HUES6 (cell line): Measurements from ENCODE around the gene MPP2.

Source experiments
- H3K27ac ChIP-seq: 2 replicates; pipeline ENCODE4 v1.7.0; 2013; ENCODE audit warnings: low read depth, mild to moderate bottlenecking, low read length, inconsistent platforms
- H3K27me3 ChIP-seq: 2 replicates; pipeline ENCODE4 v1.6.1; 2013; ENCODE audit warnings: low read length; ENCODE audit not compliant: control insufficient read depth, insufficient read depth
- H3K36me3 ChIP-seq: 2 replicates; pipeline ENCODE4 v1.6.1; 2013; ENCODE audit warnings: low read length; ENCODE audit not compliant: control insufficient read depth, insufficient read depth
- H3K4me1 ChIP-seq: 2 replicates; pipeline ENCODE4 v1.6.1; 2013; ENCODE audit warnings: low read length; ENCODE audit not compliant: control insufficient read depth, insufficient read depth
- H3K4me3 ChIP-seq: 2 replicates; pipeline ENCODE4 v1.5.1; 2013; ENCODE audit warnings: low read depth, low read length
- H3K9ac ChIP-seq: one replicate; pipeline ENCODE4 v1.6.1; 2013; ENCODE audit warnings: mild to moderate bottlenecking, low read length
- H3K9me3 ChIP-seq: 2 replicates; pipeline ENCODE4 v1.6.1; 2013; ENCODE audit warnings: low read depth, low read length; ENCODE audit not compliant: control insufficient read depth, insufficient read depth

MPP2 gene

DNA sequence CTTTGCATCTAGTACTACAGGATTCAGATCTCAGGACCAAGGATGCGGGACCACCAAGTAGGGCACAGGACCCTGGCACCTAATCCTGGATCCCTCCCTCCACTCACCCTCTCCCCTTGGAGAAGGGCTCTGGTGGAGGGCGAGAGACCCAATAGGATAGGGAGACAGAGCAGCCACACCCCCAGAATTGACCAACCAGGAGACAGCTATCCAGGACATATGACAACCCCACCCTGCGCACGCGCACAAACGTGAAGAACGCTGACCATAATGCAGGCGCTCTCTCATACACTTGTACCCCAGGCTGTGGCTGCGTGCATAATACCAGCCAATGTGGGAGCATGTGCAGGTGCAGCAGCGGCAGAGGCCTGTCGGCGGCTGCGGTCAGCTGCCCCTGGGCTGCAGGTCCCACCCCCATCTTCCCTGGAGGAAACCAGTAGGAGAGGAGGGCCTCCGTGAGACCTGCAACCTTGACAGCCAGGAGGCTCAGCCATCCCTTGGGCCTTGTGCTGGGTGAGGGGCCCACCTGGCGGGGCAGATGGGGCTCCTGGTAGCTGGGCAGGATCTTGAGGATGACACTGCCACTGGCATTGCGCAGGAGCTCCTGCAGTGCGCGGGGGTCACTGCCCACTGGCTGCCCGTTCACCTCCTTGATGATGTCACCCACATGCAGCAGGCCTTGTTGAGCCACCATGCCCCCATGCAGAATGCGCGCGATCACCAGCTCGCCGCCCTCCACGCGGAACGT is 25.4 kb downstream of the MPP2 start:
- H3K9me3 ChIP-seq: no peaks in the 10 kb centered on the region
- H3K27me3 ChIP-seq: no peaks in the 10 kb centered on the region
- H3K4me3 ChIP-seq: no peak overlapping the region
- H3K4me1 ChIP-seq: peaks cover 10% of the 10 kb centered on the region
- 0 out of 2 replicates have a peak, but pooled peaks cover 20% of the 10 kb centered on the region for H3K36me3 ChIP-seq
- no peak overlapping the region for H3K9ac ChIP-seq
- H3K27ac ChIP-seq: no peak overlapping the region

GRCh38 chr17:43881181-43881580 is 26.2 kb downstream of the MPP2 start:
- Histone ChIP-seq H3K4me3 (no peak overlapping the region), H3K36me3 (peaks cover 20% of the 10 kb centered on the region; the same call in 1 of the 2 replicates), H3K9me3 (no peaks in the 10 kb centered on the region)

GRCh38 chr17:43880420-43880991 is 26.8 kb downstream of the MPP2 start:
- no peak overlapping the region for H3K27ac ChIP-seq
- peaks cover 20% of the 10 kb centered on the region; the same call in 1 of the 2 replicates for H3K36me3 ChIP-seq
- H3K4me1 ChIP-seq: peaks cover 10% of the 10 kb centered on the region
- no peak overlapping the region for H3K4me3 ChIP-seq
- no peaks in the 10 kb centered on the region for H3K9me3 ChIP-seq
- no peak overlapping the region for H3K9ac ChIP-seq
- no peaks in the 10 kb centered on the region for H3K27me3 ChIP-seq

More at GRCh38 chr17:43881181-43881580, 26.2 kb downstream of the MPP2 start:
- Histone ChIP-seq H3K4me1 (peaks cover 10% of the 10 kb centered on the region), H3K27me3 (no peaks in the 10 kb centered on the region), H3K27ac (no peak overlapping the region), H3K9ac (no peak overlapping the region)

DNA sequence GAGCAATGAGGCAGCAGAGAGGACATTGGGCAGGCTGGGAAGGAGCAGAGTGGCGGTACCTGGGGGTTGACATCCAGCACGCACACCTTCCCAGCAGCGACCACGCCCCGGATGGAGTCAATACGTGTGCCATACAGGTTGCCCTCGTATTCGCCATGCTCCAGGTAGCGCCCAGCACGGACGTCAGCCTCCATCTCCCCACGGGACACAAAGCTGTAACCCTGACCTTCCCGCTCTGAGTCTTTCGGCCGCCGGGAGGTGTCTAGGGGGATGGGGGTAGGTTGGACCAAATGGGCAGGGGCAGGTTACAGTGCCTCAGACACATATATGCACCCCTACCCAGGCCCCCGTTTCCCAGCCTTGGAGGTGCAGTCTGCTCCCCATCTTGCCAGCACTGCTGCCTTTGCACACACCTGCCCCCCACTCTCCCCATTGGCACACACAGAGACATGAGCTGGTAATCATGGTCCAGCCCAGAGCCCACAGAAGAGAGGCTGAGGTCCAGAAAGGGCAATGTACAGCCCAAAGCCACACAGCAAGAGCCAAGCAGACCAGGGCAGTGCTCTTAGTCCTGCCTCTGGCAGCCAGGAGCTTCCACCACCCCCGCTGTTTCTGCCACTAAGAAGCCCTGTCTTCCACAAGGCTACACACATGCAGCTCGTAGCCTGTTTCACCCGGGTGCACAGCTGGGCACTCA is 27.5 kb downstream of the MPP2 start:
- Histone ChIP-seq H3K27ac (no peak overlapping the region), H3K9me3 (no peaks in the 10 kb centered on the region), H3K27me3 (no peaks in the 10 kb centered on the region), H3K36me3 (peaks cover 20% of the 10 kb centered on the region; the same call in 1 of the 2 replicates), H3K9ac (no peak overlapping the region), H3K4me1 (peaks cover 10% of the 10 kb centered on the region), H3K4me3 (no peak overlapping the region)

DNA sequence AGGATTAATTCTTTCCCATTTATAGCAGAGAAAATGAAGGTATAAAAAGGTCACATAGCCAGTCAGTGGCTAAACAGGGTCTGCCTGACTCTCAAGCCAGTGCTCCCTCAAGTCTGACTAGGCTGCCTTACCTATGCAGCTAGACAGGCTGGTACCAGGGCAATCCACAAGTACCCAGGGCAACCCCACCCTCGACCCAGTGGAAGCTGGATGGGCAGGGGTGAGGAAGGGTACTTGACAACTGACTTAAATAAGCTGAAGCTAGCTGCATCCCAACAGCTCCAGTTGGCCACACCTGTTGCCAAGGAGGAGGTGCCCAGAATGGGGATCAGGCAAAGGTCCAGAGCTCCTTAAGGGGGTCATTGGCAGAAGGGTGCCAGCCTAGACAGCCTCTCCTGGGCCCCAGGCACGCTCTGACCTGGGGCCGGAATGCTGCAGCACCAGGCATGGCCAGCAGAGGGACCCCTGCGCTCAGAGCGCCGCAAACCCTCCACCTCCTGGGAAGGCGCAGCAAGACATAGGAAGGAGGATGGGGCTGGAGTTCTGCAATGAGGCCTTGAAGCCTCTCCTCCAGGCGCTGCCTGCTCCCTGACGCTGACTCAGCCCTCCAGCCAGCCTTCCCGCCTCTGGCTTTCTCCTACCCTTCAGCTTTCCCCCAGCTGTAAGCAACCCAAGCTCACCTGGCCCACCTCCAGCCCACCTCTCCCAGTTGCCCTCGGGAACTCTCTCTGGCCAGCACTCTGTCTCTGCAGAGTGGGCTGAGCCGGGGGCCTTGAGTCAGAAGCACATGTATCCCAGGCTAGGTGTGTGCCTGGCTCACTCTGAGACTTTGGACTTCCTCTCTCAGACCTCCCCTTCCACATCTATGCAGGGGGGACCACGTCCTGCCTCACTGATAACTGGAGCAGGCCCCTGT is 28.8 kb downstream of the MPP2 start:
- no peak overlapping the region for H3K9ac ChIP-seq

DNA sequence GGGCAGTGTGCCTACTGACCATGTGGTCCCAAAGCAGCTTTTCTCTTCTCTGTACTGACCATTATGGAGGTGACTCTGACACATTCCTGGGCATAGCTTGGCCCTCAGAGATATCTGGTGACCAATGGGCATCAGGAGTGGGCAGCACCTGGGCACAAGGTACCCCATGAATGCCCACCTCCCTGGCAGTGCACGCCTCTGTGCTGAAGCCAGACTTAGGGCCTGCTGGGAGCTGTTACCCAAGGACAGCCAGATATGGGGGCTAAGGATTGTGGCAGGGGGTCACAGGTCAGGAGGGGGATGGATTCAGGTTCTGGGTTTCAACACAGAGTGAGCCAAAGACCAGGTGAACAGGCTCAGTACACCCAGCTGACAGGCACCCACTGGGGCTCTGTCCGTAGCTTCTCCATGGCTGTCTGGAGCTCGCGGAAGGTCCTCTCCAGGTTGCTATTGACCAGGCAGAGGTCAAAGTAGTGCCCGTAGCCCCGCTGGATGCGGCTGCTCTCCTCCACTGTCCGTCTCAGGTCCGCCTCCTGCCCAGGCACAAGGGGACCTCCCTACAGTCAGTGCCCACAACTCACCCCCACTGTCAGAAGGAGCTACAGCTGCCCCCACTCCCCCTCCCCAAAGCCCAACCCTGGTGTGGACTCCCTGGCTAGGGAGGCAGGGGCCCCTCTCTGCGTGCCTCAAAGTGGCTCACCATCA is 29.7 kb downstream of the MPP2 start:
- Histone ChIP-seq H3K27me3 (no peaks in the 10 kb centered on the region), H3K4me1 (peaks cover 10% of the 10 kb centered on the region), H3K27ac (no peak overlapping the region), H3K4me3 (no peak overlapping the region), H3K9me3 (no peaks in the 10 kb centered on the region), H3K36me3 (peaks cover 20% of the 10 kb centered on the region; the same call in 1 of the 2 replicates), H3K9ac (no peak overlapping the region)

More for the DNA sequence above, 28.8 kb downstream of the MPP2 start:
- Histone ChIP-seq H3K9me3 (no peaks in the 10 kb centered on the region), H3K36me3 (peaks cover 20% of the 10 kb centered on the region; the same call in 1 of the 2 replicates), H3K4me3 (no peak overlapping the region), H3K27me3 (no peaks in the 10 kb centered on the region), H3K4me1 (peaks cover 10% of the 10 kb centered on the region), H3K27ac (no peak overlapping the region)

GRCh38 chr17:43877031-43877430 is 30.3 kb downstream of the MPP2 start:
- Histone ChIP-seq H3K4me3 (no peak overlapping the region), H3K9ac (no peak overlapping the region), H3K9me3 (no peaks in the 10 kb centered on the region), H3K27ac (no peak overlapping the region), H3K27me3 (no peaks in the 10 kb centered on the region), H3K36me3 (peaks cover 17% of the 10 kb centered on the region; the same call in 1 of the 2 replicates), H3K4me1 (peaks cover 10% of the 10 kb centered on the region)

- H3K9me3 ChIP-seq: no peaks in the 10 kb centered on the region
- no peak overlapping the region for H3K27ac ChIP-seq
- H3K4me1 ChIP-seq: peaks cover 10% of the 10 kb centered on the region
- H3K36me3 ChIP-seq: peaks cover 7% of the 10 kb centered on the region; the same call in 1 of the 2 replicates
- no peaks in the 10 kb centered on the region for H3K27me3 ChIP-seq
- no peak overlapping the region for H3K9ac ChIP-seq
- no peak overlapping the region for H3K4me3 ChIP-seq
Observed at GRCh38 chr17:43875476-43876147, 31.7 kb downstream of the MPP2 start.

DNA sequence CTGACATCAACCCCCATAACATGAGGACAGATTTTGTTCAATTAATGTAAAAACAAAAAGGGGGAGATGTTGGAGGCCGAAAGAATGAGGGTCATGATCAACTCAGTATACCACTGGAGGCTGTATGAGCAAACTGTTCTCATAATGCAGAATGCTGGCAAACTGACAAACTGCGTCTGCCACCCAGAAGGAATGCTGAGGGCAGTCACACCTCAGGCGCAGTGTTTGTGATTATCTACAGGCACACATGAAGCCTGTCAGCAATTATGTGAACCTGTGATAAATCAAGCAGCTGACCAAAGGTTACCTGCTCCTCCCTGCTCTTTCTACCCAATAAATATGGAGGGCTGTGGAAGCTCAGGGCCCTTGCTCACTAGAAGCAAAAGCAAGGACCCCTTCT is 33.0 kb downstream of the MPP2 start:
- Histone ChIP-seq H3K36me3 (peaks cover 5% of the 10 kb centered on the region; the same call in 1 of the 2 replicates), H3K4me3 (no peak overlapping the region), H3K9me3 (no peaks in the 10 kb centered on the region), H3K4me1 (peaks cover 7% of the 10 kb centered on the region), H3K27me3 (no peaks in the 10 kb centered on the region), H3K27ac (no peak overlapping the region), H3K9ac (no peak overlapping the region)
